ENCODE data around the gene PIK3R6.

The PIK3R6 gene

GRCh38 chr17:8883353-8883752 is 15.9 kb upstream of the PIK3R6 start:
- no peak for DNase-seq (ENCODE audit: low read depth)
- no peak overlapping the region for H3K4me3 ChIP-seq (ENCODE audit: low read depth, low read length)
- TF ChIP-seq CTCF (IDR thresholded peaks at IDR 0.05; ENCODE audit: insufficient read depth, low read depth, low read length, missing control alignments), result no peak

GRCh38 chr17:8881606-8882005 is 14.1 kb upstream of the PIK3R6 start:
- no peak for TF ChIP-seq CTCF (IDR thresholded peaks at IDR 0.05; ENCODE audit: insufficient read depth, low read depth, low read length, missing control alignments)
- H3K4me3 ChIP-seq (ENCODE audit: low read depth, low read length), result no peak overlapping the region
- no peak for DNase-seq (ENCODE audit: low read depth)

- TF ChIP-seq CTCF (IDR thresholded peaks at IDR 0.05; ENCODE audit: insufficient read depth, low read depth, low read length, missing control alignments), result no peak
- no peak overlapping the region for H3K4me3 ChIP-seq (ENCODE audit: low read depth, low read length)
- no peak for DNase-seq (ENCODE audit: low read depth)
Measured at GRCh38 chr17:8880466-8880865, 13.0 kb upstream of the PIK3R6 start.

GRCh38 chr17:8879410-8879809 is 11.9 kb upstream of the PIK3R6 start:
- DNase-seq (ENCODE audit: low read depth), result no peak
- no peak for TF ChIP-seq CTCF (IDR thresholded peaks at IDR 0.05; ENCODE audit: insufficient read depth, low read depth, low read length, missing control alignments)
- no peak overlapping the region for H3K4me3 ChIP-seq (ENCODE audit: low read depth, low read length)

GRCh38 chr17:8877984-8878383 is 10.5 kb upstream of the PIK3R6 start:
- TF ChIP-seq CTCF (IDR thresholded peaks at IDR 0.05; ENCODE audit: insufficient read depth, low read depth, low read length, missing control alignments), result no peak
- H3K4me3 ChIP-seq (ENCODE audit: low read depth, low read length), result no peak overlapping the region
- DNase-seq (ENCODE audit: low read depth), result no peak

GRCh38 chr17:8875957-8876356 is 8.5 kb upstream of the PIK3R6 start:
- TF ChIP-seq CTCF (IDR thresholded peaks at IDR 0.05; ENCODE audit: insufficient read depth, low read depth, low read length, missing control alignments), result no peak
- no peak overlapping the region for H3K4me3 ChIP-seq (ENCODE audit: low read depth, low read length)
- no peak for DNase-seq (ENCODE audit: low read depth)

- TF ChIP-seq CTCF (IDR thresholded peaks at IDR 0.05; ENCODE audit: insufficient read depth, low read depth, low read length, missing control alignments), result no peak
- no peak for DNase-seq (ENCODE audit: low read depth)
- no peak overlapping the region for H3K4me3 ChIP-seq (ENCODE audit: low read depth, low read length)
Measured at GRCh38 chr17:8875436-8875835, 8.0 kb upstream of the PIK3R6 start.

Measured in GM12865 (cell line).